Mesothelial cell of epicardium (in vitro differentiated cells): ENCODE results near the gene GET4. TPM values are rescaled to one million over a fixed set of nuclear protein-coding genes. Genes with fewer than 3 reads are reported as not detected.

Experiments used
- DNase-seq, 2 experiments: peaks; one replicate each; pipeline ENCODE4 v3.0.0; 2021; ENCODE audit warnings: low spot score in 2 of 2; ENCODE audit not compliant: unreplicated experiment in 2 of 2
- H3K27ac Mint-ChIP-seq: 2 replicates; pipeline ENCODE4 v1.8.0; 2021; ENCODE audit warnings: mixed read lengths
- H3K27me3 Mint-ChIP-seq: 2 replicates; pipeline ENCODE4 v1.8.0; 2021; ENCODE audit warnings: low read depth, mixed read lengths
- H3K36me3 Mint-ChIP-seq: 2 replicates; pipeline ENCODE4 v1.8.0; 2021; ENCODE audit warnings: mixed read lengths
- H3K4me1 Mint-ChIP-seq: 2 replicates; pipeline ENCODE4 v1.8.0; 2021; ENCODE audit warnings: mixed read lengths
- H3K4me3 Mint-ChIP-seq: 2 replicates; pipeline ENCODE4 v1.8.0; 2021; ENCODE audit warnings: mild to moderate bottlenecking, moderate library complexity, mixed read lengths
- H3K9me3 Mint-ChIP-seq: 2 replicates; pipeline ENCODE4 v1.8.0; 2021; ENCODE audit warnings: mixed read lengths
- total RNA-seq: library from RNA; stranded (reverse); gene quantifications from 3 replicates; pipeline ENCODE4 v1.2.1, GENCODE V29; 2021
- TF ChIP-seq, protein P1 (sequence below): fragments of 200-600 bp; sonication (generic); IDR thresholded peaks from one replicate; pipeline ENCODE4 v1.5.0; 2021; ENCODE audit warnings: antibody characterized with exemption; ENCODE audit not compliant: unreplicated experiment

The GET4 gene
- total RNA-seq, 1 donor from 2014 or later: 77.6 TPM

DNA sequence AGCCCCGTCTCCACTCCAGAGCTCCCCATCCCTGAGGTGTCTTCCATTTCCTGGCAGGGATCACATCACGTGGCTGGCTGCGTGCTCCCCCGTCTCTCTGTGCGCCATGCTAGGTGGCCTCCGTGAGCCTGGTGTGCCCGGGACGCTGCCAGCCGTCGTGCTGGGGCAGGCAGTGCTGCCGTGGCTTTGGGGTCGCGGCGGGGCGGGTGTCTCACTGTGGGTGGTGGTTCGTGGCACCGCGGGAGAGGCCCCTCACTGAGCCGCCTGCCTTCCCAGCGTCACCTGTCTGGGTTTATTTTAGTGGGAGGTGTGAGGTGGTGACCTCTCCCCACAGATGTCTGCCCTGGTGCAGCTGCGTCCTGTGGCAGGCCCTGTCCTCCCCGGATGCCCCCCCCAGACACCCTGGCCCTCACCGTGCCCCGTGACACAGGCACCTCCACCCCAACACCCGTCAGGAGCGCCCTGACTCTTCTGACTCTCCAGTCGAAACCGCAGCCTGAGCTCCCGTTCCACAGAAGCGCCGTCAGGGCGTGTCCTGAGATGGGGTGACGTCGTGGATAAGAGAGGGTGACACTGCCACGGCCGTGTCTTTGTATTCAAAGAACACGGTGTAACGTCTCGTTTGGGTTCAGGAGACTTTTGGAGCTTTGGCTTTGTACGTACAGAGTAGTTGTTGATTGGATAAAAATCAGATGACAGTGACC lies 18.0 kb downstream of the GET4 start:
- Mint-ChIP-seq H3K27me3 (no peaks in the 10 kb centered on the region), H3K4me3 (no peak overlapping the region), H3K9me3 (no peaks in the 10 kb centered on the region), H3K4me1 (peaks cover 1% of the 10 kb centered on the region), H3K36me3 (peaks cover 27% of the 10 kb centered on the region), H3K27ac (no peak overlapping the region)
- no peak for DNase-seq
- TF ChIP-seq, protein P1, sequence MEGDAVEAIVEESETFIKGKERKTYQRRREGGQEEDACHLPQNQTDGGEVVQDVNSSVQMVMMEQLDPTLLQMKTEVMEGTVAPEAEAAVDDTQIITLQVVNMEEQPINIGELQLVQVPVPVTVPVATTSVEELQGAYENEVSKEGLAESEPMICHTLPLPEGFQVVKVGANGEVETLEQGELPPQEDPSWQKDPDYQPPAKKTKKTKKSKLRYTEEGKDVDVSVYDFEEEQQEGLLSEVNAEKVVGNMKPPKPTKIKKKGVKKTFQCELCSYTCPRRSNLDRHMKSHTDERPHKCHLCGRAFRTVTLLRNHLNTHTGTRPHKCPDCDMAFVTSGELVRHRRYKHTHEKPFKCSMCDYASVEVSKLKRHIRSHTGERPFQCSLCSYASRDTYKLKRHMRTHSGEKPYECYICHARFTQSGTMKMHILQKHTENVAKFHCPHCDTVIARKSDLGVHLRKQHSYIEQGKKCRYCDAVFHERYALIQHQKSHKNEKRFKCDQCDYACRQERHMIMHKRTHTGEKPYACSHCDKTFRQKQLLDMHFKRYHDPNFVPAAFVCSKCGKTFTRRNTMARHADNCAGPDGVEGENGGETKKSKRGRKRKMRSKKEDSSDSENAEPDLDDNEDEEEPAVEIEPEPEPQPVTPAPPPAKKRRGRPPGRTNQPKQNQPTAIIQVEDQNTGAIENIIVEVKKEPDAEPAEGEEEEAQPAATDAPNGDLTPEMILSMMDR: no peak

DNA sequence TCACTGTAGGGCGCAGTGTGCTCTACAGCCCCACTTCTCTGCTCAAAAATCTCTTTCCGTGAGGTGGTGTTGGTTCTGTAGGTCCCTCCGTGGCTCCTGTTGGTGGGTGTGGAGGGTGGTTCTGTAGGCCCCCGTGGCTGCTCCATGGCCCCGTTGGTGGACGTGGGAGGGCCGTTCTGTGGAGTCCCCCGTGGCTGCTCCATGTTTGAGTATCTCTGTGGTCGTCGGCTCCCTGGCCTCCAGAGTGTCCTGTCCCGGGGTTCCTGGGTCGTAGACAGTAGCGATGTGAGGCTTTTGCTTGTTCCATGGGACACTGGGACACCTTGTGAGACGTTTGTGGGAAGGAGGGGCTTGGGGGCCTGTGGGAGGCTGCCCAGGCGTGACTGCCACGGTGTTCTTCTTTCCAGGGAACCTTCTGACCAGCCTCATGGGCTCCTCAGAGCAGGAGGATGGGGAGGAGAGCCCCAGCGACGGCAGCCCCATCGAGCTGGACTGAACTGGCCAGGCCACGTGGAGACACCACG lies 18.6 kb downstream of the GET4 start:
- H3K4me1 Mint-ChIP-seq: peaks cover 1% of the 10 kb centered on the region
- H3K27me3 Mint-ChIP-seq: no peaks in the 10 kb centered on the region
- H3K9me3 Mint-ChIP-seq: no peaks in the 10 kb centered on the region
- no peak overlapping the region for H3K4me3 Mint-ChIP-seq
- no peak overlapping the region for H3K27ac Mint-ChIP-seq
- DNase-seq: no peak
- peaks cover 27% of the 10 kb centered on the region for H3K36me3 Mint-ChIP-seq
- TF ChIP-seq, protein P1: no peak

DNA sequence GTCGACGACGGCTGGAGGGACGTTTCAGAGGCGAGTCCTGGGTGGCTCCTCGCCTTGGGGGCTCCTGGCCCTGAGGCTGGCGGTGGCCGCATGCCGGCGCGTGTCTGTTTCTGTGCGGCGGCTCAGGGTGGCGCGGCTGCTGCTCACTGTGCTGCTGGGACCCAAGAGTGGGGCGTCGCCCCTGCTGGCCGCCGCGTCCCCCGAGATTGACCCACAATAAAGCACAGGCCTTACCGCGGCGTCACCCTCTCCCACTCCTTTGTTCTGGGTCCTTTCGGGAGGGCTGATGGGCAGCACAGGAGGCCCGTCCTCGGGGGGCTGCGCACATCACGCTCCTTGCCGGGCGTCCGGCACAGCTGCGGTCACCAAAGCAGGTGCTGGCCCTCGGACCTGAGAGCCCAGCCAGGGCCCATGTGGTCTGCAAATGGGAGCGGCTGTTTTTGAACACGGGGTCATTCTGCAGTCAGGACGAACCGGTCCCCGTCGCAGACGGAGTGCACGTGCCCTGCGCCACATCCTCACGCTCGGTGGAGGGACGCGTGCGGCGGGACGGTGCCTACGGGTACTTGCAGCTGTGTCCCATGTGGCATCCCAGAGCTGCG lies 19.2 kb downstream of the GET4 start:
- Mint-ChIP-seq H3K36me3 (peaks cover 27% of the 10 kb centered on the region), H3K4me1 (peaks cover 1% of the 10 kb centered on the region), H3K9me3 (no peaks in the 10 kb centered on the region), H3K27ac (no peak overlapping the region), H3K27me3 (no peaks in the 10 kb centered on the region), H3K4me3 (no peak overlapping the region)
- TF ChIP-seq, protein P1: no peak
- DNase-seq: no peak

DNA sequence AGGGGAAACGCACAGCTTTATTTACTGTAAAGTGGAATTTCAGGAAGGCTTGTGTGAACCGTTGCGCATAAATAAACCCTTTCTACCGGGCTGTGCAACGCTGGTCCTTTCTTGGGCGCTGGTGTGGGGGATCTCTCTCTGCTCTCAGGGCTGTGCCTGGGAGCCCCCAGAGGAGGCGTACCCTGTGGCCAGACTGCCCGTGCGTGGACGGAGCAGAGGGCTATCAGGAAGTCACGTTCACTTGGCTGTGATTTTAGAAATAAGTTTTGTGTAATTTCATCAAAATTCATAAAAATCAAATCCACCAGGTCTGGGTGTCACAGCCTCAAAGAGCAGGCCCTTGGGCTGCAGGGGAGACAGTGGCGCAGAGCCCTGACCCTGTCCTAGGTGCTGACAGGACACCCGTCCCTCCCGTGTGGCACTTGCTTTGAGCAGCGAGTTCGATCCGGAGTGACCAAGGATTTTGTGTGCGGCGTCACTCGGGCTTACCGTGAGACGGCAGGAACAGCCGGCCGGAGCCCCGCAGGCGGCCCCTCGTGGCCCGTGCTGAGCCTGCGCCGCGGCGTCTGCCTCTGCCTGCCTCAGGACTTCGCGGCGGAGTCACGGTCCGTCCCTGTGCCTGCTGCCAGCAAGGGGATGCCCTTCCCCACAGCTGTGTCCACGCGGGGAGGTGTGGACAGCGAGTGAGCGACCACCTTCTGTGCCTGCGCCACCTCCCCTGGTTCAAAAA lies 20.2 kb downstream of the GET4 start:
- Mint-ChIP-seq H3K27me3 (no peaks in the 10 kb centered on the region), H3K36me3 (peaks cover 24% of the 10 kb centered on the region), H3K27ac (no peak overlapping the region), H3K9me3 (no peaks in the 10 kb centered on the region), H3K4me1 (peaks cover 1% of the 10 kb centered on the region), H3K4me3 (no peak overlapping the region)
- TF ChIP-seq, protein P1: no peak
- no peak for DNase-seq

DNA sequence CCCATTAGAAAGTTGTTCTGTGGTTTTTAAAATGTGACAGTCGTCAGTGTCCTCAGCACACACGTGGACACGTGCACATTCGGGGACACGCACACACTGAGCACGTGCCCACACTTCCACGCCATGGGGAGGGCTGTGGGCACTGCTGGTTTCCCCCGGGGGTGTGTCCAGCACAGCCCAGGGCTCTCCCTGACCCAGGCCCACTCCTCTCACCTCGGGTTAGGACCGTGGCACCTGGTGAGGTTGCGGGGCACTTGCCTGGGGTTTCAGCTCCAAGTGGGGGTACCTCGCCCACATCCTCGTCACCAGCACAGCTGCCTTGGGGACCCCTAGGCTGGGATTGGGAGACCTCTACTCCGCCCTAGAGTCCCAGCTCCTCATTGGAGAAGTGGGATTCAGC lies 20.7 kb downstream of the GET4 start:
- Mint-ChIP-seq H3K9me3 (no peaks in the 10 kb centered on the region), H3K27me3 (no peaks in the 10 kb centered on the region), H3K27ac (no peak overlapping the region), H3K4me3 (no peak overlapping the region), H3K36me3 (peaks cover 23% of the 10 kb centered on the region), H3K4me1 (peaks cover 1% of the 10 kb centered on the region)
- DNase-seq: no peak
- TF ChIP-seq, protein P1: no peak
